ENCODE measurements around the gene CDADC1.
A peak's percentile ranks its signal among the peaks of the same experiment; 100 is the strongest.

Gene CDADC1

DNA sequence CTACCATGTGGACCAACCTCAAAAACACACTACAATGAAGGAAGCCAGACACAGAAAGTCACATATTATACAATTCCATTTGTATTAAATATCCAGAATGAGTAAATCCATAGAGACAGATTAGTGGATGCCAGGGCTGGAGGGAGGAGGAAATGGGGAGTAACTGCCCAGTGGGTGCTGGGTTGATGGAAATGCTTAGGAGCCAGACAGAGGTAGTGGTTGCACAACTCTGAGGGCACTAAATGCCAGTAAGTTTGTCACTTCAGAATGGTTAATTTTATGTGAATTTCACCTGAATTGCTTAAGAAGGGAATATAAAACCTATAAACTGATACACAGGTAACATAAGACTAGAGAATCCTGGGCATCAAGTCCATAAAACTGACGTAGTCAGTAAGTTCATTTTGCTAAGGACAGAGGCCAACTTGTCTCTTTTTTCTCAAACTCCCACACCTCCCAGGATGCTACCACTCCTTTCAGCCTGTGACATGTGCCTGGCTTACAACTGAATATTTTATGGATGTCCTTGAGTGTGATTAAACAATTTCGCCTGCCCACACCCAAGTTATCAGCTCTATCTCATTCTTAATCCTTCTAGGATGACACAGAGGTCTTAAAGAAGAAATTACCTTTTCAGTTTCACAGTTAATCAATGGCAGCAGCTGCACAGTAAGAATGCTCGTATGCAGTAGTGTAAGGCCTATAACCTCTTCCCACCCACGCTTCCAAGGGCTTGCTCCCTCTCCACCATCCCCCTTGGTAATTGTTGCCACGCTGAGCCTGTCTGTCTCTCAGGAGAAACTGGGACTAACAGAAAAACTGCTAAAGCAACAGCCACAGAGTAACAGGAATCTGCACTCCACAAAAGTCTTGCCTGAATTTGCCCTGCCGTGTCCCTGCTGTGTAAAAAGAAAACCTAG is 33.5 kb upstream of the CDADC1 start:
- TF ChIP-seq, protein P1, sequence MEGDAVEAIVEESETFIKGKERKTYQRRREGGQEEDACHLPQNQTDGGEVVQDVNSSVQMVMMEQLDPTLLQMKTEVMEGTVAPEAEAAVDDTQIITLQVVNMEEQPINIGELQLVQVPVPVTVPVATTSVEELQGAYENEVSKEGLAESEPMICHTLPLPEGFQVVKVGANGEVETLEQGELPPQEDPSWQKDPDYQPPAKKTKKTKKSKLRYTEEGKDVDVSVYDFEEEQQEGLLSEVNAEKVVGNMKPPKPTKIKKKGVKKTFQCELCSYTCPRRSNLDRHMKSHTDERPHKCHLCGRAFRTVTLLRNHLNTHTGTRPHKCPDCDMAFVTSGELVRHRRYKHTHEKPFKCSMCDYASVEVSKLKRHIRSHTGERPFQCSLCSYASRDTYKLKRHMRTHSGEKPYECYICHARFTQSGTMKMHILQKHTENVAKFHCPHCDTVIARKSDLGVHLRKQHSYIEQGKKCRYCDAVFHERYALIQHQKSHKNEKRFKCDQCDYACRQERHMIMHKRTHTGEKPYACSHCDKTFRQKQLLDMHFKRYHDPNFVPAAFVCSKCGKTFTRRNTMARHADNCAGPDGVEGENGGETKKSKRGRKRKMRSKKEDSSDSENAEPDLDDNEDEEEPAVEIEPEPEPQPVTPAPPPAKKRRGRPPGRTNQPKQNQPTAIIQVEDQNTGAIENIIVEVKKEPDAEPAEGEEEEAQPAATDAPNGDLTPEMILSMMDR (IDR thresholded peaks at IDR 0.05; ENCODE audit: control extremely low read depth, extremely low read depth, low read depth, missing control alignments): no peak
- no peak for DNase-seq (ENCODE audit: extremely low spot score)
- POLR2A ChIA-PET: no interaction called here
- CTCF ChIA-PET: interaction anchor here (0.9 to 1.6 kb wide), 6 partner anchors 10 to 33 kb away, joined by 3 to 5 read pairs (median 4); partner anchors contain the start of gene CDADC1

DNA sequence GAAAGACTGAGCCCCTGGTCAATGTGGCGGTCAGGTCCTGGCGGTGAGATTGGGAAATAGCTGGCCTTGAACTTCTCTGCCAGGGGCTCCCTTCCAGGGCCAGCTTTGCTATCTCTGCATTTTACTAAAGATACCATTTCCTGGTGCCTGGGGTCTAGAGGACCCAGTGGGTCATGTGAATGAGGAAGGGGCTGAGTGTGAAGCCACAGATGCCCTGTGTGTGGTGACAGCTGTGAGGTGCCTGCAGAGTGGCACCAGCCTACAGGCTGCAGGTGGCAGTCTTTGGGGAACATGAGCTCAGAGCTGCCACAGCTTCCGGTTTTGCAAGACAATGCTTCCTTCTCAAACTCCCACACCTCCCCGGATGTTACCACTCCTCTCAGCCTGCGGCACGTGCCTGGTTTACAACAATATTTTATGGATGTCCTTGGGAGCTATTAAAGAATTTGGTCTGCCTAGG is 32.8 kb upstream of the CDADC1 start:
- CTCF ChIA-PET: interaction anchor here (0.9 to 1.6 kb wide), 5 partner anchors 9 to 33 kb away, joined by 3 to 5 read pairs (median 3); partner anchors contain the start of gene CDADC1
- POLR2A ChIA-PET: no interaction called here
- TF ChIP-seq, protein P1 (IDR thresholded peaks at IDR 0.05; ENCODE audit: control extremely low read depth, extremely low read depth, low read depth, missing control alignments): peak; percentile 11
- peak; percentile 39 for DNase-seq (ENCODE audit: extremely low spot score)

DNA sequence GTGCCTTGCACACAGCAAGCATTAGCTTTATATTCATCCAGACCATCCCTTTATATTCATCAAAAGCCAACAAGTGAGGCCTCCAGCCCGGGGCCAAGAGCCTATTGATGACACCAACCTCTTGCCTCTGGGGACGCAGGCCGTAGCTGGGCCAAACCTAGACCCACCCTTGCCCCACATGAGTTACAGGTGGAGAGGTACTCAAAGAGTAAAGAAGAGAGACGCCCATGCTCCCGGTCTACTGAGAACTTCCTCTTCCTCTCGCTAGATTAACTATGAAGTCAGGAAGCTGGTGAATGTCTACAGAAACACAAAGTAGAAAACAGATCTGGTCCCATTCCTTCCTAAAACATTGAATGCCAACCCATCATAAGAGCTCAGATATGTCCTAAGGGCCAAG is 31.4 kb upstream of the CDADC1 start:
- no peak for DNase-seq (ENCODE audit: extremely low spot score)
- TF ChIP-seq, protein P1 (IDR thresholded peaks at IDR 0.05; ENCODE audit: control extremely low read depth, extremely low read depth, low read depth, missing control alignments): no peak
- ChIA-PET POLR2A (no interaction called here), CTCF (interaction anchor here (1.1 to 1.7 kb wide), 4 partner anchors 12 to 65 kb away, joined by 4 to 7 read pairs (median 4); no protein-coding TSS in a partner anchor)

DNA sequence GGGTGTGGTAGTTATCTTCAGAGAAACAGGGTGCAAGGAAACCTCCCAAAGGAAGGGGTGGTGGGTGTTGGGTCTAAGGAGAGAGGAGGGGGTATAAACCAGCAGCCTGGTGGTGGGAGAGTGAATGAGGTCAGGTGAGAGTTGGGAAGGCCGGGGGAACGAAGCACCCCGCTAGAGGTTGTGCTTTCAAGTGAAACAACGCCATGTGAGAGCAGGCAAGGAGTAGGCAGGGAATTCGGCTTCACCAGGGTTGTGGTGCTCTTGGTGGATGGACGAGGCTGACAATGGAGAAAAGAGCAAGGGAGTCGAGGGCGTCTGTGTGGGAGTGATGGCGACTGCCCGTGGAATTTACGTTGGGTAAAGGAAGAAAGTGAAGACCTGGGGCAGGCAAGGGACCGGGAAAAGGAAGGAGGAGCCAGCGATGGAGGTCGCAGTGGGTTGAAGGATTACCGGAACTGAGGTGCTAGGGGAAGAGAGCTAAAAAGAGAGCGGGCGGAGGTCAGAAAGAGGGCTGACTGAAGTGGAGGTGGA is 29.7 kb upstream of the CDADC1 start:
- TF ChIP-seq, protein P1 (IDR thresholded peaks at IDR 0.05; ENCODE audit: control extremely low read depth, extremely low read depth, low read depth, missing control alignments): no peak
- ChIA-PET CTCF (interaction anchor here (1.2 to 1.3 kb wide), 2 partner anchors 28 to 389 kb away, joined by 3 read pairs; no protein-coding TSS in a partner anchor), POLR2A (no interaction called here)
- DNase-seq (ENCODE audit: extremely low spot score): no peak

DNA sequence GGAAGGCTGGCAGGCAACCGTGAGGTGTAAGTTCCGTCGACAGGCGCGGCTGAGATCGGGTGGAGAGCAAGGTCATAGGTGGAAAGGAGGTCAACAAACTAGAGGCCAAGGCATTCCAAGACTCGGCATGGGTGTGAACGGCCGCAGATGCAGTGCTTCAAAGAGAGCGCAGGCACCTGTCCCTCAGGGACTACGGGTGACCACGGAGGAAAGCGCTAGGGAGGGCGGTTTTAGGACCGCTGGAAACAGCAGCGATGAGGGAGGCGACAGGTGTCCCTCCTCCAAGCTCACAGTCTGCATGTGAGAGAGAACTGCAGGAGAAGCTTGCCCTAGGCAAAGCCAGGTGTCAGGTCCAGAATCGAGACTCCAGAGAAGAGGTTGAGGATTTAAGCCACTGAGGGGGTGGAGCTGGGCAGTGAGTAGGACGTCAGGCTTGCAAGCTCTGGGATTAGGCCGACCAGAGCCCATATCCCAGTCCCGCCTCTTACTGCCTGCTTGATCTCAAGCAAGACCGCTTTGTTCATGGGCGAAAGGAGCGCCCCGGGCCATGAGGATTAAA is 29.2 kb upstream of the CDADC1 start:
- CTCF ChIA-PET: interaction anchor here (1.2 kb wide), 1 partner anchor 27 kb away, joined by 3 read pairs; no protein-coding TSS in a partner anchor
- no peak for DNase-seq (ENCODE audit: extremely low spot score)

DNA sequence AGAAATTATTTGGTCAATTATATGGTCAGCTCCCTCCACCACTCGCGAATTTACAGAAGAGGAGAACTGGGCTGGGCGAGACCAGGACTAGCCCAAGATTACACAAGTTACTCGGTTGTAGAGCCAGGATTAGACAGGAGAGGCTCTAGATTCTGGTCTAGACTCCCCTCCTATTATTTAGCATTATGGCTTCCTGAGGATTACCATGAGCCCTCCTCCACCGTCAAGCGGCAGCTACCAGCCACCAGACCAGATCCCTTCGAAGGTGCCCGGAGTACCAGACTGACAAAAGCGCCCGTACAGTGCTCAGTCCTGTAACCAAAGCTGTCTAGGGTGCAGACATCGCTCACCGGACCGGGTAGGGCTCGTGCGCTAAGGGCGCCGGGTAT is 28.1 kb upstream of the CDADC1 start:
- ChIA-PET CTCF (interaction anchor here (1.0 kb wide), 1 partner anchor 18 kb away, joined by 3 read pairs; no protein-coding TSS in a partner anchor), POLR2A (no interaction called here)
- TF ChIP-seq, protein P1 (IDR thresholded peaks at IDR 0.05; ENCODE audit: control extremely low read depth, extremely low read depth, low read depth, missing control alignments): no peak
- DNase-seq (ENCODE audit: extremely low spot score): peak; percentile 34

More for the DNA sequence above, 29.2 kb upstream of the CDADC1 start:
- TF ChIP-seq, protein P1 (IDR thresholded peaks at IDR 0.05; ENCODE audit: control extremely low read depth, extremely low read depth, low read depth, missing control alignments): no peak
- POLR2A ChIA-PET: no interaction called here

Data from GM10248 (cell line).